GM12878 (cell line): ENCODE measurements around the gene TMEM132D. TPM values are rescaled to one million over a fixed set of nuclear protein-coding genes. Genes with fewer than 3 reads are reported as not detected.

Source experiments
- ATAC-seq: fragments of 200-7000 bp; cut with Tn5 transposase; 3 replicates; pipeline ENCODE4 v1.9.1; 2020; ENCODE audit warnings: mild to moderate bottlenecking, moderate library complexity
- BruUV-seq: library from RNA; stranded (reverse); fragments of 400-500 nt; replicated peaks from 2 replicates; lab custom pipeline; 2021; lab: Mats Ljungman, UMichigan
- CTCF ChIA-PET: fragments of 300-600 bp; sonication (Branson Sonifier 250); formaldehyde crosslinking; extraction: SDS; loops from one replicate; lab custom pipeline; 2021; ENCODE audit warnings: inconsistent platforms; lab: Yijun Ruan, JAX
- POLR2A ChIA-PET: fragments of 350-600 bp; formaldehyde crosslinking; extraction: SDS; loops from one replicate; lab custom pipeline; 2021; ENCODE audit warnings: inconsistent platforms; lab: Charles Lee
- RAD21 ChIA-PET: fragments of 300-600 bp; sonication (Branson Sonifier 250); formaldehyde crosslinking; loops from one replicate; lab custom pipeline; 2023; ENCODE audit warnings: antibody characterized with exemption; ENCODE audit not compliant: unreplicated experiment; lab: Charles Lee
- SMC1A ChIA-PET: fragments of 300-600 bp; sonication (Branson Sonifier 250); formaldehyde crosslinking; loops from one replicate; lab custom pipeline; 2023; ENCODE audit not compliant: unreplicated experiment, uncharacterized antibody; lab: Charles Lee
- DNase-seq: peaks from one replicate; pipeline ENCODE4 v3.0.0-alpha.2; 2011; ENCODE audit warnings: low read depth, low spot score
- FAIRE-seq: peaks from 3 replicates; lab custom pipeline; 2011; peaks lifted over from hg19 to GRCh38; lab: Jason Lieb, UNC
- H2AFZ ChIP-seq: 2 replicates; pipeline ENCODE4 v1.6.0; 2011; ENCODE audit warnings: low read depth, low read length, control low read depth; ENCODE audit not compliant: control insufficient read depth
- H3K27ac ChIP-seq: 2 replicates; pipeline ENCODE4 v1.5.1; 2011; ENCODE audit warnings: control low read depth; ENCODE audit not compliant: control insufficient read depth, insufficient read depth
- H3K27me3 ChIP-seq, 2 experiments: replicated peaks in 1 of 2; 2 replicates each; pipeline versions ENCODE4 v1.6.0 to v1.6.1; 2011; ENCODE audit warnings: low read length in 1 of 2; ENCODE audit not compliant: control insufficient read depth in 2 of 2, insufficient read depth in 2 of 2
- H3K36me3 ChIP-seq, 2 experiments: 2 replicates each; pipeline ENCODE4 v1.5.1; 2011; ENCODE audit warnings: low read length in 1 of 2; ENCODE audit not compliant: control insufficient read depth in 2 of 2, insufficient read depth in 2 of 2
- H3K4me1 ChIP-seq: 2 replicates; pipeline ENCODE4 v1.6.1; 2011; ENCODE audit warnings: mild to moderate bottlenecking, low read length, moderate library complexity, mixed read lengths; ENCODE audit not compliant: control insufficient read depth, insufficient read depth
- H3K4me2 ChIP-seq: 2 replicates; pipeline ENCODE4 v1.6.0; 2011; ENCODE audit warnings: control low read depth; ENCODE audit not compliant: control insufficient read depth, insufficient read depth
- H3K4me3 ChIP-seq: fragments of 200-600 bp; sonication (generic); 2 replicates; pipeline ENCODE4 v1.5.1; 2016
- H3K79me2 ChIP-seq: 2 replicates; pipeline ENCODE4 v1.6.0; 2011; ENCODE audit warnings: low read length; ENCODE audit not compliant: control insufficient read depth, insufficient read depth
- H3K9ac ChIP-seq: 2 replicates; pipeline ENCODE4 v1.8.0; 2011; ENCODE audit warnings: low read length, control low read depth, mixed read lengths; ENCODE audit not compliant: control insufficient read depth, insufficient read depth
- H3K9me3 ChIP-seq: replicated peaks from 3 replicates; pipeline ENCODE4 v1.5.1; 2011; ENCODE audit warnings: mild to moderate bottlenecking, low read length; ENCODE audit not compliant: control insufficient read depth, insufficient read depth
- H4K20me1 ChIP-seq: 2 replicates; pipeline ENCODE4 v1.6.0; 2011; ENCODE audit not compliant: control insufficient read depth, insufficient read depth
- BMI1 ChIP-seq: fragments of 450-650 bp; IDR thresholded peaks from 2 replicates; pipeline ENCODE4 v1.6.1; 2016; ENCODE audit warnings: mild to moderate bottlenecking, moderate library complexity, borderline replicate concordance
- CREB1 ChIP-seq: IDR thresholded peaks from 2 replicates; pipeline ENCODE4 v1.6.1; 2012; ENCODE audit warnings: low read depth, mild to moderate bottlenecking, inconsistent platforms
- FOS ChIP-seq: IDR thresholded peaks from 3 replicates; pipeline ENCODE4 v1.6.1; 2011; ENCODE audit warnings: borderline replicate concordance; ENCODE audit not compliant: insufficient read length; ENCODE audit errors: extremely low read depth
- KAT2A ChIP-seq: conservative IDR thresholded peaks from 2 replicates; pipeline ENCODE4 v1.6.1; 2011; ENCODE audit warnings: low read depth, low read length; ENCODE audit not compliant: control insufficient read depth
- NR2F1 ChIP-seq: fragments of 450-650 bp; conservative IDR thresholded peaks from 2 replicates; pipeline ENCODE4 v1.6.1; 2017; ENCODE audit warnings: mild to moderate bottlenecking
- PAX8 ChIP-seq: fragments of 450-650 bp; IDR thresholded peaks from 2 replicates; pipeline ENCODE4 v1.6.1; 2017; ENCODE audit warnings: mild to moderate bottlenecking, moderate library complexity
- ZNF384 ChIP-seq: IDR thresholded peaks from 2 replicates; pipeline ENCODE4 v1.6.1; 2012; ENCODE audit warnings: low read depth, mild to moderate bottlenecking, low read length, improper control_type of control experiment, borderline replicate concordance
- in situ Hi-C: fragments of 300-500 bp; cut with MboI; formaldehyde crosslinking; loops from 9 replicates; pipeline ENCODE4 v1.14.3; 2018; ENCODE audit warnings: mixed read lengths
- intact Hi-C: fragments of 100-400 bp; cut with micrococcal nuclease; formaldehyde crosslinking; loops from one replicate; pipeline ENCODE4 v1.14.2; 2022; ENCODE audit not compliant: unreplicated experiment
- polyA plus RNA-seq, 11 experiments: library from polyadenylated mRNA; depleted of rRNA in 4 of 11; unstranded in 6 of 11; stranded (reverse) in 5 of 11; fragments of >200 nt; fragmentation: Nextera tagmentation in 4 of 11; fragmentation: Illumina TruSeq in 1 of 11; extraction: Ambion mirVana in 4 of 11; extraction: Trizol in 1 of 11; gene quantifications; 1 replicate in 1 of 11; 2 replicates in 10 of 11; pipeline versions ENCODE4 v1.2.1 to v1.2.3, GENCODE V29; 2011 to 2016; ENCODE audit warnings: inconsistent platforms in 2 of 11, missing spikeins in 2 of 11, low read depth in 1 of 11
- total RNA-seq, 4 experiments: library from RNA; depleted of rRNA in 3 of 4; stranded (reverse); fragments of >200 nt in 3 of 4; fragmentation: Illumina TruSeq in 1 of 4; extraction: Trizol in 1 of 4; gene quantifications; 2 replicates each; pipeline versions ENCODE4 v1.2.1 to v1.2.3, GENCODE V29; 2013 to 2021
- TF ChIP-seq, protein P1 (sequence below): IDR thresholded peaks from 2 replicates; pipeline ENCODE4 v1.6.1; 2012; ENCODE audit warnings: improper control_type of control experiment, low read depth, low read length; ENCODE audit not compliant: insufficient replicate concordance
- TF ChIP-seq, protein P2 (sequence below): fragments of 450-650 bp; IDR thresholded peaks from 2 replicates; pipeline ENCODE4 v1.6.1; 2017; ENCODE audit warnings: mild to moderate bottlenecking, moderate library complexity
- TF ChIP-seq, protein P3 (sequence below): IDR thresholded peaks from 2 replicates; pipeline ENCODE4 v1.6.1; 2011; ENCODE audit warnings: low read depth, mild to moderate bottlenecking, low read length, moderate library complexity, borderline replicate concordance; ENCODE audit errors: extremely low read depth
- TF ChIP-seq, protein P4 (sequence below): fragments of 450-650 bp; IDR thresholded peaks from 2 replicates; pipeline ENCODE4 v1.6.1; 2017; ENCODE audit warnings: mild to moderate bottlenecking, low read depth, inconsistent platforms; ENCODE audit not compliant: poor library complexity, severe bottlenecking

Gene TMEM132D
- total and polyA plus RNA-seq, 10 of the 15 experiments (the other 5 are each of a cell fraction or from before 2014, with no cell fraction given): under 0.01 to 0.12 (median 0.02) TPM; not detected in 3

DNA sequence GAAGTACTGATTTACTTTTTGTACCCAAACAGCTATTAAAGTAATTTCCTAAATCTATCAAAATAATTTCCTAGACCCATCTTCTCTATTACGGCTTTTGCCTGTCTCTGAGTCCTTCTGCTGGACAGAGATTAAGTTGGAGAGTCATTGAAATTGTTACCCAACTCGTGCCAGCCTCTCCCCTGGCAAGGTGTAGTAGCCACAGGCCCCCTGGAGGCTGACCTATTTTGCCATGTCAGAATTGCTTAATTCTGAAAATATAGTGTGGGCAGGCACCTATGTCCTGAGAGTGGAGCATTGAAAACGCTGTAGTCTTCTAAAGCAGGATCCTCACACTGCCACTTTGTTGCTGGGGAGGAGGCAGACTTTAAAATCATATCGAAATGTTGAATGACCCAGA lies 742.3 kb downstream of the TMEM132D start (continued):
- TF ChIP-seq, protein P1, sequence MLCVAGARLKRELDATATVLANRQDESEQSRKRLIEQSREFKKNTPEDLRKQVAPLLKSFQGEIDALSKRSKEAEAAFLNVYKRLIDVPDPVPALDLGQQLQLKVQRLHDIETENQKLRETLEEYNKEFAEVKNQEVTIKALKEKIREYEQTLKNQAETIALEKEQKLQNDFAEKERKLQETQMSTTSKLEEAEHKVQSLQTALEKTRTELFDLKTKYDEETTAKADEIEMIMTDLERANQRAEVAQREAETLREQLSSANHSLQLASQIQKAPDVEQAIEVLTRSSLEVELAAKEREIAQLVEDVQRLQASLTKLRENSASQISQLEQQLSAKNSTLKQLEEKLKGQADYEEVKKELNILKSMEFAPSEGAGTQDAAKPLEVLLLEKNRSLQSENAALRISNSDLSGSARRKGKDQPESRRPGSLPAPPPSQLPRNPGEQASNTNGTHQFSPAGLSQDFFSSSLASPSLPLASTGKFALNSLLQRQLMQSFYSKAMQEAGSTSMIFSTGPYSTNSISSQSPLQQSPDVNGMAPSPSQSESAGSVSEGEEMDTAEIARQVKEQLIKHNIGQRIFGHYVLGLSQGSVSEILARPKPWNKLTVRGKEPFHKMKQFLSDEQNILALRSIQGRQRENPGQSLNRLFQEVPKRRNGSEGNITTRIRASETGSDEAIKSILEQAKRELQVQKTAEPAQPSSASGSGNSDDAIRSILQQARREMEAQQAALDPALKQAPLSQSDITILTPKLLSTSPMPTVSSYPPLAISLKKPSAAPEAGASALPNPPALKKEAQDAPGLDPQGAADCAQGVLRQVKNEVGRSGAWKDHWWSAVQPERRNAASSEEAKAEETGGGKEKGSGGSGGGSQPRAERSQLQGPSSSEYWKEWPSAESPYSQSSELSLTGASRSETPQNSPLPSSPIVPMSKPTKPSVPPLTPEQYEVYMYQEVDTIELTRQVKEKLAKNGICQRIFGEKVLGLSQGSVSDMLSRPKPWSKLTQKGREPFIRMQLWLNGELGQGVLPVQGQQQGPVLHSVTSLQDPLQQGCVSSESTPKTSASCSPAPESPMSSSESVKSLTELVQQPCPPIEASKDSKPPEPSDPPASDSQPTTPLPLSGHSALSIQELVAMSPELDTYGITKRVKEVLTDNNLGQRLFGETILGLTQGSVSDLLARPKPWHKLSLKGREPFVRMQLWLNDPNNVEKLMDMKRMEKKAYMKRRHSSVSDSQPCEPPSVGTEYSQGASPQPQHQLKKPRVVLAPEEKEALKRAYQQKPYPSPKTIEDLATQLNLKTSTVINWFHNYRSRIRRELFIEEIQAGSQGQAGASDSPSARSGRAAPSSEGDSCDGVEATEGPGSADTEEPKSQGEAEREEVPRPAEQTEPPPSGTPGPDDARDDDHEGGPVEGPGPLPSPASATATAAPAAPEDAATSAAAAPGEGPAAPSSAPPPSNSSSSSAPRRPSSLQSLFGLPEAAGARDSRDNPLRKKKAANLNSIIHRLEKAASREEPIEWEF: no peak

DNA sequence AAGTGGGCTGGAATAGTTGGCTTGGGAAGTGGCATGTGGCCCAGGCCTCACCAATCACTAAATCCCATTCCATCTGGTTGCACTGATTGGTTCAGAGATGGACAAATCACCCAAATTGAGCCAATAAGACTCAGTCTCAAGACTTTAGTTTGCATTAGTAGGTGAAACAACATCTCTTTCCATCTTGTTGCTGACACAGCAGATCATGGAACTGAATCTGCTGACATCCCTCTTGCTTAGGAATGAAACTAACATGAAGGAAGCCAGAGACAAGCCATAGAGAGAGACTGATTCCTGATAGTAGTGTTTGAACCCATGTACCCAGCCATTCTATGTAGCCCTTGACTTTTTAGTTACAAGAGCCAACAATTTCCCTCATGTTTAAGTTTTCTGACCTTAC lies 743.5 kb downstream of the TMEM132D start:
- Histone ChIP-seq H3K36me3 (no peaks in the 10 kb centered on the region), H3K27ac (no peak overlapping the region), H3K79me2 (no peaks in the 10 kb centered on the region), H3K27me3 (no peaks in the 10 kb centered on the region), H3K4me2 (no peak overlapping the region), H3K9me3 (no peaks in the 10 kb centered on the region), H2AFZ (no peak overlapping the region), H3K4me3 (no peak overlapping the region), H3K9ac (no peak overlapping the region), H3K4me1 (no peaks in the 10 kb centered on the region), H4K20me1 (no peaks in the 10 kb centered on the region)
- ATAC-seq (no peak), FAIRE-seq (no peak), DNase-seq (no peak)
- in situ Hi-C loops (no loop called here), intact Hi-C loops (no loop called here)
- SMC1A ChIA-PET: no interaction called here
- BruUV-seq: no TSS peak
- POLR2A ChIA-PET: interaction anchor here (0.7 kb wide), 2 partner anchors 184 to 610 kb away, joined by 3 to 7 read pairs; no protein-coding TSS in a partner anchor
- RAD21 ChIA-PET: no interaction called here
- CTCF ChIA-PET: no interaction called here
- TF ChIP-seq FOS: no peak
- no peak for TF ChIP-seq BMI1
- TF ChIP-seq NR2F1: no peak
- no peak for TF ChIP-seq KAT2A
- TF ChIP-seq ZNF384: no peak
- TF ChIP-seq, protein P2, sequence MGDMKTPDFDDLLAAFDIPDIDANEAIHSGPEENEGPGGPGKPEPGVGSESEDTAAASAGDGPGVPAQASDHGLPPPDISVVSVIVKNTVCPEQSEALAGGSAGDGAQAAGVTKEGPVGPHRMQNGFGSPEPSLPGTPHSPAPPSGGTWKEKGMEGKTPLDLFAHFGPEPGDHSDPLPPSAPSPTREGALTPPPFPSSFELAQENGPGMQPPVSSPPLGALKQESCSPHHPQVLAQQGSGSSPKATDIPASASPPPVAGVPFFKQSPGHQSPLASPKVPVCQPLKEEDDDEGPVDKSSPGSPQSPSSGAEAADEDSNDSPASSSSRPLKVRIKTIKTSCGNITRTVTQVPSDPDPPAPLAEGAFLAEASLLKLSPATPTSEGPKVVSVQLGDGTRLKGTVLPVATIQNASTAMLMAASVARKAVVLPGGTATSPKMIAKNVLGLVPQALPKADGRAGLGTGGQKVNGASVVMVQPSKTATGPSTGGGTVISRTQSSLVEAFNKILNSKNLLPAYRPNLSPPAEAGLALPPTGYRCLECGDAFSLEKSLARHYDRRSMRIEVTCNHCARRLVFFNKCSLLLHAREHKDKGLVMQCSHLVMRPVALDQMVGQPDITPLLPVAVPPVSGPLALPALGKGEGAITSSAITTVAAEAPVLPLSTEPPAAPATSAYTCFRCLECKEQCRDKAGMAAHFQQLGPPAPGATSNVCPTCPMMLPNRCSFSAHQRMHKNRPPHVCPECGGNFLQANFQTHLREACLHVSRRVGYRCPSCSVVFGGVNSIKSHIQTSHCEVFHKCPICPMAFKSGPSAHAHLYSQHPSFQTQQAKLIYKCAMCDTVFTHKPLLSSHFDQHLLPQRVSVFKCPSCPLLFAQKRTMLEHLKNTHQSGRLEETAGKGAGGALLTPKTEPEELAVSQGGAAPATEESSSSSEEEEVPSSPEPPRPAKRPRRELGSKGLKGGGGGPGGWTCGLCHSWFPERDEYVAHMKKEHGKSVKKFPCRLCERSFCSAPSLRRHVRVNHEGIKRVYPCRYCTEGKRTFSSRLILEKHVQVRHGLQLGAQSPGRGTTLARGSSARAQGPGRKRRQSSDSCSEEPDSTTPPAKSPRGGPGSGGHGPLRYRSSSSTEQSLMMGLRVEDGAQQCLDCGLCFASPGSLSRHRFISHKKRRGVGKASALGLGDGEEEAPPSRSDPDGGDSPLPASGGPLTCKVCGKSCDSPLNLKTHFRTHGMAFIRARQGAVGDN: no peak
- TF ChIP-seq, protein P3, sequence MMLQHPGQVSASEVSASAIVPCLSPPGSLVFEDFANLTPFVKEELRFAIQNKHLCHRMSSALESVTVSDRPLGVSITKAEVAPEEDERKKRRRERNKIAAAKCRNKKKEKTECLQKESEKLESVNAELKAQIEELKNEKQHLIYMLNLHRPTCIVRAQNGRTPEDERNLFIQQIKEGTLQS: no peak
- TF ChIP-seq CREB1: no peak
- TF ChIP-seq, protein P4, sequence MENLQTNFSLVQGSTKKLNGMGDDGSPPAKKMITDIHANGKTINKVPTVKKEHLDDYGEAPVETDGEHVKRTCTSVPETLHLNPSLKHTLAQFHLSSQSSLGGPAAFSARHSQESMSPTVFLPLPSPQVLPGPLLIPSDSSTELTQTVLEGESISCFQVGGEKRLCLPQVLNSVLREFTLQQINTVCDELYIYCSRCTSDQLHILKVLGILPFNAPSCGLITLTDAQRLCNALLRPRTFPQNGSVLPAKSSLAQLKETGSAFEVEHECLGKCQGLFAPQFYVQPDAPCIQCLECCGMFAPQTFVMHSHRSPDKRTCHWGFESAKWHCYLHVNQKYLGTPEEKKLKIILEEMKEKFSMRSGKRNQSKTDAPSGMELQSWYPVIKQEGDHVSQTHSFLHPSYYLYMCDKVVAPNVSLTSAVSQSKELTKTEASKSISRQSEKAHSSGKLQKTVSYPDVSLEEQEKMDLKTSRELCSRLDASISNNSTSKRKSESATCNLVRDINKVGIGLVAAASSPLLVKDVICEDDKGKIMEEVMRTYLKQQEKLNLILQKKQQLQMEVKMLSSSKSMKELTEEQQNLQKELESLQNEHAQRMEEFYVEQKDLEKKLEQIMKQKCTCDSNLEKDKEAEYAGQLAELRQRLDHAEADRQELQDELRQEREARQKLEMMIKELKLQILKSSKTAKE: no peak
- TF ChIP-seq PAX8: no peak
